IPS-20b (cell line): ENCODE measurements around the gene TCF4.

ENCODE experiments used
- H3K27ac ChIP-seq: one replicate; pipeline ENCODE4 v1.5.1; 2013; ENCODE audit warnings: low read length
- H3K27me3 ChIP-seq: 2 replicates; pipeline ENCODE4 v1.6.1; 2013; ENCODE audit warnings: mild to moderate bottlenecking, low read length, inconsistent platforms; ENCODE audit not compliant: insufficient read depth
- H3K36me3 ChIP-seq: 2 replicates; pipeline ENCODE4 v1.6.1; 2013; ENCODE audit warnings: low read depth, mild to moderate bottlenecking, inconsistent platforms, low read length, moderate library complexity; ENCODE audit not compliant: insufficient read depth
- H3K4me1 ChIP-seq: 2 replicates; pipeline ENCODE4 v1.6.1; 2013; ENCODE audit warnings: mild to moderate bottlenecking, control low read depth, inconsistent platforms, low read length, moderate library complexity; ENCODE audit not compliant: insufficient read depth
- H3K4me3 ChIP-seq: 2 replicates; pipeline ENCODE4 v1.5.1; 2013; ENCODE audit warnings: mild to moderate bottlenecking, low read length, inconsistent platforms
- H3K9ac ChIP-seq: 2 replicates; pipeline ENCODE4 v1.6.1; 2013; ENCODE audit warnings: low read depth, mild to moderate bottlenecking, inconsistent platforms, low read length, moderate library complexity
- H3K9me3 ChIP-seq: 2 replicates; pipeline ENCODE4 v1.6.1; 2013; ENCODE audit warnings: mild to moderate bottlenecking, low read depth, low read length, inconsistent platforms; ENCODE audit not compliant: insufficient read depth

Gene TCF4

GRCh38 chr18:55253814-55254213 lies 334.2 kb downstream of the TCF4 start:
- no peak overlapping the region for H3K27ac ChIP-seq
- H3K4me1 ChIP-seq, result peaks cover 17% of the 10 kb centered on the region
- no peak overlapping the region for H3K4me3 ChIP-seq
- no peaks in the 10 kb centered on the region for H3K9me3 ChIP-seq
- no peaks in the 10 kb centered on the region for H3K27me3 ChIP-seq
- H3K9ac ChIP-seq, result no peak overlapping the region
- H3K36me3 ChIP-seq, result peaks cover 80% of the 10 kb centered on the region

- Histone ChIP-seq H3K9me3 (no peaks in the 10 kb centered on the region), H3K27ac (no peak overlapping the region), H3K36me3 (peaks cover 71% of the 10 kb centered on the region), H3K27me3 (no peaks in the 10 kb centered on the region), H3K4me1 (peaks cover 17% of the 10 kb centered on the region), H3K4me3 (no peak overlapping the region), H3K9ac (no peak overlapping the region)
Observed at GRCh38 chr18:55252901-55253300, 335.1 kb downstream of the TCF4 start.

GRCh38 chr18:55252053-55252675 lies 335.8 kb downstream of the TCF4 start:
- H3K27me3 ChIP-seq, result no peaks in the 10 kb centered on the region
- H3K9me3 ChIP-seq, result no peaks in the 10 kb centered on the region
- no peak overlapping the region; the same call in 1 of the 2 replicates for H3K4me3 ChIP-seq
- peaks cover 17% of the 10 kb centered on the region for H3K4me1 ChIP-seq
- no peak overlapping the region for H3K27ac ChIP-seq
- H3K36me3 ChIP-seq, result peaks cover 68% of the 10 kb centered on the region
- no peak overlapping the region for H3K9ac ChIP-seq

DNA sequence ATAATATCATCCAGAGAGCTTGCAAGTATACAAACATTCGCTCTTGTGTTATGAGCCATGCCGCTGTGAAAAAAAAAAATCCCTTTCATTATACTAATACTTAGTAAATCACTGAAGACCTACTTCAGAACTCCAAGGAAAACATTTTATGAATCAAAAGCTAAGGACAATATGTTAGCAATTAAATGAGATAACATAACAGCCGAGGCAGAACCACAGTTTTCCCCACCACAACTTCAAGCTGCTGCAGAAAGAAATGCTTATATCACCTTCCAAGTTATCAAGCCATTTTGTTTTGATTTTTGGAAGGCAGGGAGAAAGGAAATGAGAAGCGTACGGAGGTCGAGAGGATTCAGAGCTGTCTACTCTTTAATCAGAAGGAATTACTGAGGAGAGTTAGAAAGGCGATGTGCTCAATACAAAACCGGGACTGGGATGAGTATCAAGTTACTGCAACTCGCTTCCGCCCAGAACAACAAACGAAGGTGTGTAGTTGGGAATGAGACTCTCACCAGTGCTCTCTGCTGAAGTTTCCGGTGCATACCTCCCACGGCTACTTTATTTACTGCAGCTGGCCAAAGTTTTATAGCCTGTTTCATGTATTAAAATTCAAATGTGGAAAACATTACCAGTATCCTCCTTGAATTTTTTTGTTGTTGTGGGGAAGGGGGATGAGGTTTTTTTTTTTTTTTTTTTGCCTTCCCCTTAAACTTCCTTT lies 336.6 kb downstream of the TCF4 start:
- Histone ChIP-seq H3K9ac (peak overlapping the region; percentile 28; the same call in 1 of the 2 replicates), H3K36me3 (peaks cover 61% of the 10 kb centered on the region), H3K27ac (no peak overlapping the region), H3K9me3 (no peaks in the 10 kb centered on the region), H3K4me1 (peaks cover 17% of the 10 kb centered on the region), H3K4me3 (no peak overlapping the region; the same call in 1 of the 2 replicates), H3K27me3 (no peaks in the 10 kb centered on the region)

DNA sequence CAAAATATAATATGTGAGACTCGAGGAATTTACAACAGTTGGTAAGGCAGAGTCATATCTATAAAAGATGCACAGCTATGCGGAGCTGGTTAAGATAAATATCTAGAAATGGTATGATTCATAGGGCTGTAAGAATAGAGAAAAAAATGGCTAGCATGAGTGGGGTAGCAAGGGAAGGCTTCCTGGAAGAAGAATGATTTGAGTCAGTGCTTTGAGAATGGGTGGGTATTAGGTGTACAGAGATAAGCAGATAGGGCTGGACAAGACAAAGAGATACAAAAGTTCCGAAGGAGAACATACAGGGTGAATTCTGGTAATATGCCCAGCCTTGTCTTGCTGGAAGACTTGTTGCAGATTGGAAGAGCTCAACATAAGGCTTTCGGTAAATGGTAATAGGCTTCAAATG lies 337.2 kb downstream of the TCF4 start:
- Histone ChIP-seq H3K4me3 (no peak overlapping the region), H3K27me3 (no peaks in the 10 kb centered on the region), H3K4me1 (peaks cover 17% of the 10 kb centered on the region), H3K9me3 (no peaks in the 10 kb centered on the region), H3K9ac (no peak overlapping the region), H3K36me3 (peaks cover 54% of the 10 kb centered on the region), H3K27ac (no peak overlapping the region)

DNA sequence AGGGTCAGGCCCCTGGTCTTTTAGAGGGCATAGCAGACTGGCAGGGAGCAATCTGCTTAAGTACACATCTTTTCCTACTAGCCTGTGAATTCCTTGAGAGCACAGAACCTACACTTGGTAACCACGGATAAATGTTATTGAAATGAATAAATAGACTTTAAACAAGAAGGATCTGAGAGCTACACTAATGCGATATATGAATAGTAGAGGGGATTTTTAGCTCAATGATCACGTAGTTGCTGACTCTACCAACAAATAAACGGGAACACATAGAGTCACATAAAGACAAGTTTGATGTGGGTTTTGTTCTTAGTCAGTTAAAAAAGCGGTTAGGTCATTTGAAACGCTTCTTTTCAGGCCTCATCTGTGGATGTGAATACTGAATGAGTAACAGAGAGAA lies 338.4 kb downstream of the TCF4 start:
- Histone ChIP-seq H3K27ac (no peak overlapping the region), H3K9me3 (no peaks in the 10 kb centered on the region), H3K36me3 (peaks cover 42% of the 10 kb centered on the region), H3K4me3 (no peak overlapping the region), H3K4me1 (peaks cover 17% of the 10 kb centered on the region), H3K27me3 (no peaks in the 10 kb centered on the region), H3K9ac (no peak overlapping the region)

- peaks cover 17% of the 10 kb centered on the region for H3K4me1 ChIP-seq
- H3K27ac ChIP-seq, result no peak overlapping the region
- no peak overlapping the region for H3K4me3 ChIP-seq
- no peak overlapping the region for H3K9ac ChIP-seq
- H3K36me3 ChIP-seq, result peaks cover 41% of the 10 kb centered on the region
- no peaks in the 10 kb centered on the region for H3K27me3 ChIP-seq
- no peaks in the 10 kb centered on the region for H3K9me3 ChIP-seq
Observed at GRCh38 chr18:55248495-55248894, 339.5 kb downstream of the TCF4 start.

DNA sequence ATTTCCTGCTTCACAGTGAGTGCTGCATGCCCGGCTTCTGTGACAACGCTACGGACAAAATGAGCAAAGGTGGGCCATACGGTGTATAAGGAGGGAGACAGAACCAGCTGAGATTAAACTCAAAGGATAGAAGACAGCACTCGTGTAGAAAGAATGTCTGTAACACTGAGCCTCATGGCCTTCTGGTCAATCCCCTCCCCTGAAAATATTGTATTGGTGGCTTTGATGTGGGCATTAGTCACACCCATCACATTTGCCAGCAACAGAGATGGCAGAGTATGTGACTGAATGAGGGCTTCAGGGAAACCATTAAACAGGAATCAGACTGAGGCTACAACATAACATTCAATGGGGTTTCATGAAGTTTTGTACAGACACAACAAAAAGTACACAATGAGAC lies 341.0 kb downstream of the TCF4 start:
- Histone ChIP-seq H3K36me3 (peaks cover 42% of the 10 kb centered on the region), H3K9me3 (no peaks in the 10 kb centered on the region), H3K9ac (no peak overlapping the region), H3K27me3 (no peaks in the 10 kb centered on the region), H3K27ac (no peak overlapping the region), H3K4me1 (peaks cover 11% of the 10 kb centered on the region), H3K4me3 (no peak overlapping the region)

DNA sequence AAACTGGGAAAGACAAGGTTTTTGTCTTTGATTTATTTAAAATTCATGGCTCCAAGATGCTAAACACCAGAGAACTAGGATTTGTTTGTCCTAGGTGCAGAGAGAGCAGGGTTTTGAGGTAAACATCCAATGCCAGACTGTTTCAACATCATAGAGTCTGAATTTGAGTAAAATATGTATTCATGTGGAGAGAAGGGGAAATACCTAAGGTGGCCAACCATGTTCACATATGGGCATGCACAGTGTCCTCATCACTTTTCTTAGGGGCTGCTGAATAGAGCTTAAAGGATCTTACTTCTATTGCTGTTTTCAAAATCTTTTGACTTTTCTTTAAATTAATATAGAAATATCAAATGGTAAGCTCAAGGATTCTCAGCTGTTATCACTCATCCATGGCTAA lies 341.7 kb downstream of the TCF4 start:
- Histone ChIP-seq H3K27ac (no peak overlapping the region), H3K9ac (no peak overlapping the region), H3K36me3 (peaks cover 47% of the 10 kb centered on the region), H3K27me3 (no peaks in the 10 kb centered on the region), H3K9me3 (no peaks in the 10 kb centered on the region), H3K4me1 (peaks cover 4% of the 10 kb centered on the region; the same call in 1 of the 2 replicates), H3K4me3 (no peak overlapping the region)

DNA sequence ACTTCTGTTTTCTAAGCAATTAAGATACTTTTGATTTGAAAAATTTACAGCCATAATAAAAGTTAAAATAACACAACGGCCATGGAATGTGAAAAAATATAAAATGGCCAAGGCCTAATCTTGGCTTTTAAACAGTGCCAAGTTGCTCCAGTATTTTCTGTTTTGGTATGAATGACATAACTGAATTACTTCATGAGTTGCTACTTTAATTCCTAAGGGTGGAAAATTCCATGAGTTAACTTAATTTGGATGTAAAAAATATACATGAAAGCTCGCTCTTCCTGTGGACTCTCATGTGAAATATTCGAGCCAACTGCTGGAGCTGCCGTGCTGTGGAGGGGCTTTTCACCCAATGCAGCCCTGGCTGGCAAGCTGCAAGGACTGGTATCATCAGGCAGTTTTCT lies 342.8 kb downstream of the TCF4 start:
- Histone ChIP-seq H3K9me3 (no peaks in the 10 kb centered on the region), H3K36me3 (peaks cover 36% of the 10 kb centered on the region), H3K4me3 (no peak overlapping the region), H3K4me1 (no peaks in the 10 kb centered on the region), H3K27me3 (no peaks in the 10 kb centered on the region), H3K27ac (no peak overlapping the region), H3K9ac (no peak overlapping the region)

- Histone ChIP-seq H3K27me3 (no peaks in the 10 kb centered on the region), H3K36me3 (peaks cover 30% of the 10 kb centered on the region), H3K27ac (no peak overlapping the region), H3K4me3 (no peak overlapping the region), H3K4me1 (no peaks in the 10 kb centered on the region), H3K9ac (no peak overlapping the region), H3K9me3 (no peaks in the 10 kb centered on the region)
Observed at GRCh38 chr18:55244546-55244945, 343.4 kb downstream of the TCF4 start.

GRCh38 chr18:55243857-55244256 lies 344.1 kb downstream of the TCF4 start:
- Histone ChIP-seq H3K36me3 (peaks cover 26% of the 10 kb centered on the region), H3K9me3 (no peaks in the 10 kb centered on the region), H3K9ac (no peak overlapping the region), H3K4me1 (no peaks in the 10 kb centered on the region), H3K27ac (no peak overlapping the region), H3K4me3 (no peak overlapping the region), H3K27me3 (no peaks in the 10 kb centered on the region)
